Smooth muscle cell (in vitro differentiated cells): Measurements from ENCODE around the gene LAMA5. TPM values are rescaled to one million over a fixed set of nuclear protein-coding genes. Genes with fewer than 3 reads are reported as not detected.

ENCODE experiments used
- DNase-seq: peaks from one replicate; lab custom pipeline; 2025; ENCODE audit not compliant: unreplicated experiment; lab: John Stamatoyannopoulos, UW
- H2AFZ ChIP-seq: fragments of 200-600 bp; sonication (generic); 2 replicates; pipeline ENCODE4 v1.6.0; 2016; ENCODE audit warnings: antibody characterized with exemption, low read depth, mild to moderate bottlenecking
- H3F3A ChIP-seq: fragments of 200-600 bp; sonication (generic); 2 replicates; pipeline ENCODE4 v1.6.0; 2017; ENCODE audit warnings: antibody characterized with exemption, low read depth
- H3K27ac ChIP-seq: fragments of 200-600 bp; sonication (generic); 2 replicates; pipeline ENCODE4 v1.5.1; 2016; ENCODE audit warnings: low read depth, mild to moderate bottlenecking
- H3K27me3 ChIP-seq: fragments of 200-600 bp; sonication (generic); 2 replicates; pipeline ENCODE4 v1.6.1; 2016; ENCODE audit warnings: low read depth, mild to moderate bottlenecking
- H3K36me3 ChIP-seq: fragments of 200-600 bp; sonication (generic); 2 replicates; pipeline ENCODE4 v1.5.1; 2016; ENCODE audit warnings: low read depth
- H3K4me1 ChIP-seq: fragments of 200-600 bp; sonication (generic); 2 replicates; pipeline ENCODE4 v1.5.1; 2016; ENCODE audit warnings: low read depth
- H3K4me2 ChIP-seq: fragments of 200-600 bp; sonication (generic); 2 replicates; pipeline ENCODE4 v1.6.0; 2016; ENCODE audit warnings: mild to moderate bottlenecking
- H3K4me3 ChIP-seq: fragments of 200-600 bp; sonication (generic); 2 replicates; pipeline ENCODE4 v1.5.1; 2016; ENCODE audit warnings: mild to moderate bottlenecking
- H3K79me2 ChIP-seq: fragments of 200-600 bp; sonication (generic); 2 replicates; pipeline ENCODE4 v1.6.0; 2016; ENCODE audit warnings: low read depth, mild to moderate bottlenecking
- H3K9ac ChIP-seq: fragments of 200-600 bp; sonication (generic); 2 replicates; pipeline ENCODE4 v1.6.0; 2016; ENCODE audit warnings: low read depth
- H3K9me3 ChIP-seq: fragments of 200-600 bp; sonication (generic); replicated peaks from 2 replicates; pipeline ENCODE4 v1.5.1; 2016; ENCODE audit warnings: low read depth
- H4K20me1 ChIP-seq: fragments of 200-600 bp; sonication (generic); 2 replicates; pipeline ENCODE4 v1.6.0; 2016; ENCODE audit warnings: low read depth
- CTCF ChIP-seq: fragments of 200-600 bp; sonication (generic); IDR thresholded peaks from 2 replicates; pipeline ENCODE4 v1.5.1; 2017; ENCODE audit warnings: borderline replicate concordance, mild to moderate bottlenecking, antibody characterized with exemption; ENCODE audit not compliant: insufficient read depth, poor library complexity, severe bottlenecking
- WGBS: methylation state at CpG from one replicate; pipeline ENCODE4 v1.1.7; 2016; ENCODE audit warnings: low lambda C conversion rate; 5-methylcytosine and 5-hydroxymethylcytosine counted together
- polyA plus RNA-seq: library from polyadenylated mRNA; unstranded; fragments of >200 nt; fragmentation: Nextera tagmentation; extraction: Ambion mirVana; gene quantifications from 2 replicates; pipeline ENCODE4 v1.2.1, GENCODE V29; 2016
- total RNA-seq: library from RNA; depleted of rRNA; stranded (reverse); fragments of >200 nt; gene quantifications from 2 replicates; pipeline ENCODE4 v1.2.3, GENCODE V29; 2014

The LAMA5 gene
- total and polyA plus RNA-seq, 2 experiments from 2014 or later, result 27.5 to 27.6 TPM

GRCh38 chr20:62350098-62350628 lies 16.9 kb downstream of the LAMA5 start:
- Histone ChIP-seq H3K27me3 (no peaks in the 10 kb centered on the region), H3F3A (no peaks in the 10 kb centered on the region), H3K9me3 (no peaks in the 10 kb centered on the region), H4K20me1 (no peaks in the 10 kb centered on the region), H3K4me2 (no peak overlapping the region), H2AFZ (no peak overlapping the region), H3K36me3 (no peaks in the 10 kb centered on the region), H3K27ac (peak overlapping the region; percentile 69), H3K4me3 (no peak overlapping the region), H3K79me2 (no peaks in the 10 kb centered on the region), H3K9ac (no peak overlapping the region), H3K4me1 (peaks cover 6% of the 10 kb centered on the region)
- no peak for TF ChIP-seq CTCF
- DNase-seq, result no peak
- WGBS, result 81% methylated on average over 12 of the region's 16 CpGs

- Histone ChIP-seq H2AFZ (no peak overlapping the region), H3K4me3 (no peak overlapping the region), H3K79me2 (no peaks in the 10 kb centered on the region), H3K27ac (no peak overlapping the region), H4K20me1 (no peaks in the 10 kb centered on the region), H3K4me2 (no peak overlapping the region), H3K9me3 (no peaks in the 10 kb centered on the region), H3F3A (no peaks in the 10 kb centered on the region), H3K9ac (no peak overlapping the region), H3K4me1 (peaks cover under 1% of the 10 kb centered on the region), H3K27me3 (no peaks in the 10 kb centered on the region), H3K36me3 (no peaks in the 10 kb centered on the region)
- no peak for DNase-seq
- WGBS, result 73% methylated on average over 5 of the region's 7 CpGs
- no peak for TF ChIP-seq CTCF
Measured at GRCh38 chr20:62349556-62350097, 17.5 kb downstream of the LAMA5 start.

- no peak overlapping the region for H2AFZ ChIP-seq
- no peak overlapping the region for H3K4me3 ChIP-seq
- no peak for TF ChIP-seq CTCF
- H3F3A ChIP-seq, result no peaks in the 10 kb centered on the region
- H3K9me3 ChIP-seq, result no peaks in the 10 kb centered on the region
- H4K20me1 ChIP-seq, result no peaks in the 10 kb centered on the region
- no peak overlapping the region for H3K27ac ChIP-seq
- no peaks in the 10 kb centered on the region for H3K79me2 ChIP-seq
- no peak overlapping the region for H3K9ac ChIP-seq
- H3K36me3 ChIP-seq, result no peaks in the 10 kb centered on the region
- H3K4me2 ChIP-seq, result no peak overlapping the region
- no peak for DNase-seq
- WGBS, result 94% methylated on average over 1 of the region's 1 CpG
- H3K27me3 ChIP-seq, result no peaks in the 10 kb centered on the region
- no peaks in the 10 kb centered on the region for H3K4me1 ChIP-seq
Measured at GRCh38 chr20:62348604-62349003, 18.5 kb downstream of the LAMA5 start.

GRCh38 chr20:62347445-62347844 lies 19.7 kb downstream of the LAMA5 start:
- WGBS, result 86% methylated on average over 9 of the region's 9 CpGs
- no peaks in the 10 kb centered on the region for H3K79me2 ChIP-seq
- no peak for DNase-seq
- H3K4me2 ChIP-seq, result no peak overlapping the region
- no peak overlapping the region for H3K9ac ChIP-seq
- no peak for TF ChIP-seq CTCF
- H3K4me1 ChIP-seq, result no peaks in the 10 kb centered on the region
- H3K4me3 ChIP-seq, result no peak overlapping the region
- H3K27me3 ChIP-seq, result no peaks in the 10 kb centered on the region
- no peak overlapping the region for H3K27ac ChIP-seq
- H3F3A ChIP-seq, result no peaks in the 10 kb centered on the region
- no peaks in the 10 kb centered on the region for H3K36me3 ChIP-seq
- no peak overlapping the region for H2AFZ ChIP-seq
- no peaks in the 10 kb centered on the region for H4K20me1 ChIP-seq
- H3K9me3 ChIP-seq, result no peaks in the 10 kb centered on the region
